ENCODE measurements around the gene CHRNA1.
A peak's percentile ranks its signal among the peaks of the same experiment; 100 is the strongest.
"Not testable (repeated sequence)": the region's sequence is repeated elsewhere in the genome, so short reads cannot be mapped to it uniquely, and the experiment has no call there.

Gene CHRNA1

GRCh38 chr2:174716785-174717184 is 47.5 kb downstream of the CHRNA1 start:
- no peak for DNase-seq (ENCODE audit: low spot score)

GRCh38 chr2:174713686-174714085 is 50.6 kb downstream of the CHRNA1 start:
- no peak for DNase-seq (ENCODE audit: low spot score)

GRCh38 chr2:174711206-174711605 is 53.1 kb downstream of the CHRNA1 start:
- DNase-seq (ENCODE audit: low spot score): no peak

- DNase-seq (ENCODE audit: low spot score): not testable (repeated sequence)
Measured at GRCh38 chr2:174709416-174710004, 54.8 kb downstream of the CHRNA1 start.

GRCh38 chr2:174708713-174709112 is 55.6 kb downstream of the CHRNA1 start:
- DNase-seq (ENCODE audit: low spot score): no peak

GRCh38 chr2:174705321-174705720 is 59.0 kb downstream of the CHRNA1 start:
- no peak for DNase-seq (ENCODE audit: low spot score)

GRCh38 chr2:174704642-174705041 is 59.6 kb downstream of the CHRNA1 start:
- no peak for DNase-seq (ENCODE audit: low spot score)

GRCh38 chr2:174704061-174704460 is 60.2 kb downstream of the CHRNA1 start:
- no peak for DNase-seq (ENCODE audit: low spot score)

- DNase-seq (ENCODE audit: low spot score): no peak
Measured at GRCh38 chr2:174703430-174703829, 60.8 kb downstream of the CHRNA1 start.

- DNase-seq (ENCODE audit: low spot score): no peak
Measured at GRCh38 chr2:174702541-174702940, 61.7 kb downstream of the CHRNA1 start.

GRCh38 chr2:174699993-174700766 is 64.1 kb downstream of the CHRNA1 start:
- DNase-seq (ENCODE audit: low spot score): peak; percentile 62

Measured in SW480 (cell line).